Stimulated activated CD4-positive, alpha-beta T cell treated with anti-CD3 and anti-CD28 coated beads, Interleukin-1b, Interleukin-23, amount 100 ng/mL, for 24 hours (primary cell): ENCODE results near the gene MBD3L4.
"Not testable (repeated sequence)": the region's sequence is repeated elsewhere in the genome, so short reads cannot be mapped to it uniquely, and the experiment has no call there.

Source experiments
- DNase-seq, 4 experiments: peaks; one replicate each; pipeline ENCODE4 v3.0.0-alpha.2; 2020; ENCODE audit warnings: low read depth in 4 of 4, low spot score in 1 of 4

Gene MBD3L4

GRCh38 chr19:7040079-7040478 lies at the start of gene MBD3L4:
Gene MBD3L4 (minus strand): TSS chr19:7040179. CDS start chr19:7040144, 35 bp downstream.
- not testable (repeated sequence) for DNase-seq

GRCh38 chr19:7088999-7089398 lies 49.0 kb upstream of the MBD3L4 start:
- no peak for DNase-seq

- no peak for DNase-seq
Measured at GRCh38 chr19:7083076-7083956, 43.3 kb upstream of the MBD3L4 start.

- no peak for DNase-seq
Measured at GRCh38 chr19:7078008-7078407, 38.0 kb upstream of the MBD3L4 start.

- DNase-seq: no peak
Measured at GRCh38 chr19:7076151-7076550, 36.2 kb upstream of the MBD3L4 start.

GRCh38 chr19:7074705-7075282 lies 34.8 kb upstream of the MBD3L4 start:
- no peak for DNase-seq

- DNase-seq: no peak
Measured at GRCh38 chr19:7072541-7072940, 32.6 kb upstream of the MBD3L4 start.

GRCh38 chr19:7069904-7070226 lies 29.9 kb upstream of the MBD3L4 start:
- DNase-seq: no peak

GRCh38 chr19:7069042-7069903 lies 29.3 kb upstream of the MBD3L4 start, which contains the start of gene ZNF557:
Gene ZNF557 (plus strand): TSS chr19:7069703. CDS start chr19:7075075, 5,372 bp downstream.
- DNase-seq: peak; percentile 91 to 99 (median 98)

GRCh38 chr19:7068599-7068998 lies 28.6 kb upstream of the MBD3L4 start:
- DNase-seq: no peak

GRCh38 chr19:7067716-7068115 lies 27.7 kb upstream of the MBD3L4 start:
- DNase-seq: no peak

- DNase-seq: not testable (repeated sequence)
Measured at GRCh38 chr19:7067122-7067521, 27.1 kb upstream of the MBD3L4 start.

- no peak for DNase-seq
Measured at GRCh38 chr19:7063764-7064418, 23.9 kb upstream of the MBD3L4 start.

- no peak for DNase-seq
Measured at GRCh38 chr19:7063339-7063738, 23.4 kb upstream of the MBD3L4 start.

- not testable (repeated sequence) for DNase-seq
Measured at GRCh38 chr19:7059977-7060376, 20.0 kb upstream of the MBD3L4 start.

GRCh38 chr19:7058576-7058975 lies 18.6 kb upstream of the MBD3L4 start, which contains the start of gene MBD3L3:
Gene MBD3L3 (minus strand): TSS chr19:7058676. CDS start chr19:7058605, 71 bp downstream.
- DNase-seq: not testable (repeated sequence)

- not testable (repeated sequence) for DNase-seq
Measured at GRCh38 chr19:7056371-7056770, 16.4 kb upstream of the MBD3L4 start.

- not testable (repeated sequence) for DNase-seq
Measured at GRCh38 chr19:7055679-7056078, 15.7 kb upstream of the MBD3L4 start.

- not testable (repeated sequence) for DNase-seq
Measured at GRCh38 chr19:7054635-7055368, 14.8 kb upstream of the MBD3L4 start.

GRCh38 chr19:7052896-7053295 lies 12.9 kb upstream of the MBD3L4 start:
- not testable (repeated sequence) for DNase-seq
